GM18502 (cell line): ENCODE results near the gene PATE4.
"Not testable (repeated sequence)": the region's sequence is repeated elsewhere in the genome, so short reads cannot be mapped to it uniquely, and the experiment has no call there.

Experiments used
- ATAC-seq: cut with Tn5 transposase; IDR thresholded peaks from one replicate; pipeline ENCODE4 v1.9.1; 2021; ENCODE audit warnings: mild to moderate bottlenecking; ENCODE audit not compliant: unreplicated experiment, poor library complexity

The PATE4 gene

GRCh38 chr11:125833016-125833415 is at the start of gene PATE4:
TSS of gene PATE4 (plus strand) at chr11:125833316. CDS start at chr11:125833360, 44 bp downstream.
- no peak for ATAC-seq

- no peak for ATAC-seq
Measured at GRCh38 chr11:125784678-125785077, 48.4 kb upstream of the PATE4 start.

- no peak for ATAC-seq
Measured at GRCh38 chr11:125787827-125788226, 45.3 kb upstream of the PATE4 start, which contains the start of gene PATE3. TSS of gene PATE3 (plus strand) at chr11:125788127. CDS start at chr11:125788152, 25 bp downstream.

- ATAC-seq: no peak
Measured at GRCh38 chr11:125790825-125791224, 42.3 kb upstream of the PATE4 start.

GRCh38 chr11:125797641-125798040 is 35.5 kb upstream of the PATE4 start:
- ATAC-seq: no peak

- no peak for ATAC-seq
Measured at GRCh38 chr11:125799808-125800207, 33.3 kb upstream of the PATE4 start.

GRCh38 chr11:125802387-125802786 is 30.7 kb upstream of the PATE4 start:
- ATAC-seq: no peak

- ATAC-seq: no peak
Measured at GRCh38 chr11:125807909-125808308, 25.2 kb upstream of the PATE4 start.

GRCh38 chr11:125835748-125836147 is 2.6 kb downstream of the PATE4 start:
- no peak for ATAC-seq

GRCh38 chr11:125842321-125842948 is 9.3 kb downstream of the PATE4 start:
- no peak for ATAC-seq

GRCh38 chr11:125846188-125846587 is 13.1 kb downstream of the PATE4 start:
- no peak for ATAC-seq

GRCh38 chr11:125857670-125858069 is 24.6 kb downstream of the PATE4 start:
- ATAC-seq: not testable (repeated sequence)

- not testable (repeated sequence) for ATAC-seq
Measured at GRCh38 chr11:125862786-125863185, 29.7 kb downstream of the PATE4 start.

- not testable (repeated sequence) for ATAC-seq
Measured at GRCh38 chr11:125865354-125865753, 32.2 kb downstream of the PATE4 start.

GRCh38 chr11:125869521-125869920 is 36.4 kb downstream of the PATE4 start:
- no peak for ATAC-seq

- no peak for ATAC-seq
Measured at GRCh38 chr11:125871391-125872137, 38.4 kb downstream of the PATE4 start.

- ATAC-seq: no peak
Measured at GRCh38 chr11:125872138-125872491, 39.0 kb downstream of the PATE4 start.

- no peak for ATAC-seq
Measured at GRCh38 chr11:125873881-125874555, 40.9 kb downstream of the PATE4 start.

GRCh38 chr11:125874556-125875124 is 41.5 kb downstream of the PATE4 start:
- peak; percentile 85 for ATAC-seq

GRCh38 chr11:125881291-125881690 is 48.2 kb downstream of the PATE4 start:
- no peak for ATAC-seq

- ATAC-seq: no peak
Measured at GRCh38 chr11:125883375-125883774, 50.3 kb downstream of the PATE4 start.
